ENCODE measurements around the gene ZNF532.
"Not testable (repeated sequence)": the region's sequence is repeated elsewhere in the genome, so short reads cannot be mapped to it uniquely, and the experiment has no call there.

ZNF532 gene

DNA sequence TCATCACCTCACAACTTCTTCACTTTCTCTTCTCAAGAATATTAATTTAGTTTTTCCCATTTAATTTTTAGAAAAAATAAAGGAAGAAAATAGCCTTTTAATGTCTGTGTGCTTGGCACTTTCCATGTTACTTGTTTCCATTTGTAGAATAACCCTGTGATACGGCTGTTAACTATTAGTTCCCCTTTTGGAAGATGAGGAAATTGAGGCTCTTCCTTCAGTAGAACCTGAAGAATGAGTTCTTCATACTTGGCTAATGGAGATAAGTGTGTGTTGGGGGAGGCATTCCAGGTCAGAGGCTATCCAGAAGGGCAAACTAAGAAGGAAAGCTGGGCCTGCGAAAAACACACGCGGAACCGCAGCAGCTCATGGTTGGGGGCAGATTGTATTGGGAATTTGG, 38.3 kb downstream of the ZNF532 start:
- DNase-seq (ENCODE audit: low spot score) = no peak

DNA sequence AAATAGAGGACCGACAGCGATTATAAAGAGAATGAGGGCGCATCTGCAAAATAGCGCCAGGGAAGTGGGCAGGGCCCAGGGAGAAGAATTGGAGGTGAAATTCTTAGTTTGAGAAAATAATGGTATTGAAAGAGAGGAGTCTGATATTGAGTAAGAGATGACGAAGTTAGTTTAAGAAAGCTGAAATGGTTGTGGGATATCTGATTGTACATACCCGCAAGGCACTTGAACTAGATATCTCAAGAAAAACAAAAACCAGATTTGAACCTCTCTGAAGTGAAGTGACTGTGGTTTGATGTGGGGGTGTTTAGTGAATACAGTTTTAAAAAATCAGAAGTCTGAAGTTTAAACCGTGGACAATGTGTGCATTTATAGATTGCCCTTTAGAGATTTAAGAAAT, 38.9 kb downstream of the ZNF532 start:
- DNase-seq (ENCODE audit: low spot score) = no peak

DNA sequence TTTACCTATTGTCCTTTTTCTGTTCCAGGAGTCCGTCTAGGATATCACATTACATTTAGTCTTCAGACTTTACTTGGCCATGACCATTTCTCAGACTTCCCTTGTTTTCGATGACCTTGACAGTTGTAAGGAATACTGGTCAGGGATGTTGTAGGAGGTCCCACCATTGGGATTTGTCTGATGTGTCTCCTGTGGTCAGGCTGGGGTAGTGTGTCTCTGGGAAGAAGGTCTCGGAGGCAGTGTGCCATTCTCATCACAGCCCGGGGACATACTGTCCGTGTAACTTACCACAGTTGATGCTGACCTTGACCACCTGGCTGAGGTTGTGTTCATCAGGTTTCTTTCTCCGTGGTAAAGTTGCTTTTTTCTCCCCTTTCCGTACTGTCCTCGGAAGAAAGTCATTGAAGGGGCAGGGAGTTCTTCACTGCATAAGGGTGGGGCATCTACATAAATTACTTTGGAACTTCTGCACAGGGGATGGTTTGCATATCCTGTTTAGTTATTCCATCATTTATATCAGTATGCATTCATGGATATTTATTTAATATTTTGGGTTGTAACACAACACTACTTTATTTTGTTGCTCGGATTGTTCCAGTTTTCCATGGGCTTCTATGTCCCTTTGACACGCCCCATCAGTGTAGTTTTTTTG, 41.2 kb downstream of the ZNF532 start:
- no peak for DNase-seq (ENCODE audit: low spot score)

DNA sequence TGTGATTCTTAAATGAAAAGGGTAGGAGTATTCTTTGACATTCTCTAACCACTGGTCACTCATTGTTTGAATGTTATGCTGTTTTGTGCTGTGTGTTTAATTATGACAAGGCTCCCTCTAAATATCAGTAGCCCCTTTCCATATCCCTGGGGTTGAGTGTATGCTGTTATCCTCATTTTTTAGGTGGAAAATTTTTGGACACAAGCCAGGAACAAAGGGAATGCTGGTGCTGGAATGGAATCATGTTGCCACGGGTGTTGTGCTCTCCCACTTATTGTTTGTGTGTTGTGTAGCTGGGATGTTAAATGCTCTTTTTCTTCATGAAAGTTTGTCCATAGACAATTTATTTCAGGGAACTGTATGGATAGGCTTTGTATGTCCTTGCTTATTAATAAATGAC, 43.3 kb downstream of the ZNF532 start:
- no peak for DNase-seq (ENCODE audit: low spot score)

DNA sequence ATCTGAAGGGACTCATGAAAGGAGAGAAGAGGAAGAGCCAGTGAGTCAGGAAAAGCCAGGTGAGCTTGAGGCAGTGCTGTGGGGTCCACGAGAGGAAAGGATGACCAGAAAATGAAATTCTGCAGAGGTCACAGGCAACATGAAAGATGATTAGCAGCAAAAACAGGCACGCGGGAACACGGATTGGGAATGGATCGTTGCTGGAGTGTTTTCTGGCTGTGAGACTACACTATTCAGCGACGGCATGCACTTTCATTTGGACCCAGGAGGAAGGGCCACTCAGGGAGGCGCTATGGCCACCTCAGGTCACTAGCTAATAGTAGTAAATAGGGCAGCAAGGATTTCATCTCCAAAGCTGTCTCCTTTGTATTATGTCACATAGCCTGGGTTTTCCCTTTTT, 44.8 kb downstream of the ZNF532 start:
- DNase-seq (ENCODE audit: low spot score) = no peak

DNA sequence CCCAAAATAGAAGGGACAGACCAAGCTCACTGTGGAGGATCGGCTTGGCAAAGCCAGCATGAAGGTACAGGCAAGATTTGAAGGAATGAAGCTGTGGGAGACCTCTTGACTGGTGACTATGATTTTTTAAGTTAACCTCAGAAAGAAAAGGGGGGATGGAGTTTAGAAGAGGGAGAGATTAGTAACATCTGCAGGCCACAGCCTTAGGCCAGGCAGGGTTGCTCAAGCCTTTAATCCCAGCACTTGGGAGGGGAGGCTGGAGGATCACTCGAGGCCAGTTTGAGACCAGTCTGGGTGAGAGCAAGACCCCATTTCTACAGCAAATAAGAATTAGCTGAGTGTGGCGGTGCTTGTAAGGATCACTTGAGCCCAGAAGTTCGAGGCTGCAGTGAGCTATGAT, 46.6 kb downstream of the ZNF532 start:
- no peak for DNase-seq (ENCODE audit: low spot score)

DNA sequence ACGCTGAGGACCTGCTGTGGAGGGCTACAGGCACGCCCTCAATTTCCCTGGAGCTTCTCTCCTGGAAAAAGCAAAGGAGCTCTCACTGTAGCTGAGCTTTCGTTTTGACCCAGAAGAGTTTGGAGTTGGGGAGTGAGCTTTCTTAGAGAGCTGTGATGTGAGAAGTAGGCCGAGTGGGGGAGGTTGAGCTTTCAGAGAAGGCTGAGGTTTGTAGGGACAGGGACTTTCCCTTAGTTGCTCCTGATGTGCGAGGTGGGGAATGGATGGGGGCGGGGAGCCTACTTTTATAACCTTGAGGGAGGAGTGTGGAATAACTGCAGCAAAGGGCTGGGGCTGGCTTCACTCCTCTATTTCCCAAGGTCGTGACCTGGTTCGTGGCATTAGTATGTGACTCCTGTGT, 47.1 kb downstream of the ZNF532 start:
- DNase-seq (ENCODE audit: low spot score) = no peak

DNA sequence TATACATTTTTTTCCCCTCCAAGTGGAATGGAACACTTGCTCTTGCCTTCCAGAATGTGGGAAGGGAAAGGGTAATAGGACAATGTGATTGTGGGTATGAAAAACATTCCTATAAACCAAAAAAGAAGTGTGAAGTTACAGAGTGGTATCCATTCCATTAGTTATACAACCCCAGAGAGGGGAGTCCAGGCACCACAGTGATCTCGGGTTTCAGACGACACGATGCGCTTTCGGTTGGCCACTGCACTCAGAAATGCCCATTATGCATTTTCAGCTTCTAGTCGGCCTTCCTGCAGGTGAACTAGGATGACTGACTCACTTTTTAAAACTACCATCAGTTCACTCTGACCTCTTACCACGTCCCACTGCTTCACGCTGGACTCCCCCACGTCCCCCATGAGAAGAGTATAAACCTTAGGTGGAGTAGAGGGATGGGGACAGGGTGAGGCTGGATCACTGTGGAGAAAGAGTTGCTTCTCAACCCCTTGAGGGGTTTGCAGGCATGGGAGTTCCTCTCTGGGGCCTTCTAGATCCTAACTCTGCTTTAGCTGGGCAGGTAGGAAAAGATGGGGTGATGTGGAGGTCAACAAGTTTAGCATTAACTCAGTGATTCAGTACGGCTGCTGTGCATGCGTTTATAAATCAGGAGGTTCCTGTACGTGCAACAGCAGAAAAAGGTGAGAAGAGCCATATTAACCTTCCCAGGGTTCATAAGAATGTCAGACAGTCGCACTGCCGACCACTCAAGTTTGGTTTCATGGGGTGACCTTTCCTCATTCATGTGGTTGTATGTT, 50.5 kb downstream of the ZNF532 start:
- no peak for DNase-seq (ENCODE audit: low spot score)

DNA sequence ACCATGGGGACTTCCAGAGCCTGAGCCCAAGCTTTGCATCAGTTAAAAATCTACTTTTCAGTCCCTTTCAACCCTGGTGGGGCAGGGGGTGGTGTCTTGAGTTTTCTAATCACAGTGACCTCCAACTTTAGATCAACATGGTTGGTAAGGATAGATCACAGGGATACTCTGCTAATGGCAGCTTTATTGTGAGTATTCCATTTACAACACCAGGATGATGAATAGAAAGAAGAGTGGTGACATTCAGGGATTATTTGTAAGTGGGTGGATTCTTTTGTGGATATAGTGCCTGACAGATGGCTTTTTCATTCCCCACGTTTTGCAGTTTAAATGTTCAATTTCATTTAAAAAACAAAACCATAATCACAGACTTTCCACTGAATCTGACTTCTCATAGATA, 51.3 kb downstream of the ZNF532 start:
- DNase-seq (ENCODE audit: low spot score) = no peak

DNA sequence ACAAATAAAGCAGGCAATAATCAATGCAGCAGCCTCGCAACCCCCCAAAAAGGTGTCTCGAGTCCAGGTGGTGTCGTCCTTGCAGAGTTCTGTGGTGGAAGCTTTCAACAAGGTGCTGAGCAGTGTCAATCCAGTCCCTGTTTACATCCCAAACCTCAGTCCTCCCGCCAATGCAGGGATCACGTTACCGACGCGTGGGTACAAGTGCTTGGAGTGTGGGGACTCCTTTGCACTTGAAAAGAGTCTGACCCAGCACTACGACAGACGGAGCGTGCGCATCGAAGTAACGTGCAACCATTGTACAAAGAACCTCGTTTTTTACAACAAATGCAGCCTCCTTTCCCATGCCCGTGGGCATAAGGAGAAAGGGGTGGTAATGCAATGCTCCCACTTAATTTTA, 55.3 kb downstream of the ZNF532 start:
- DNase-seq (ENCODE audit: low spot score) = not testable (repeated sequence)

DNA sequence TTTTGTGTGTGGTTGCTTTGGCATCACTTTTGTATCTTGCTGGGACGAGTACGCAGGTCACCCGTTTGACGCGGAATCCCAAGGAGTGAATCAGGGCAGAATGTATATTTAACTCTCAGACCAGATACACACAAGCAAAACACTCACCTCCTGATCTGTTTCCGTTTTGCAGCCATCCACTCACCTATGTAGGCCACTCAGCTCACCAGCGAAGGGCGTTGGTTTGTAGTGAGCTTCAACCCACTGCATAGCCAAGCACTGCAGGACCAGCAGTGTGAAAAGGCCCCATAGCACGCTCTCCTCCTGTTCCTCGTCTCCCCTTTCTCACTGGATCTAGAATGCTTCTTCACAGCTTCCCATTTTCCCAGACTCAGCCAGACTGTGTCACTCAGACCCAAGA, 58.3 kb downstream of the ZNF532 start:
- no peak for DNase-seq (ENCODE audit: low spot score)

DNA sequence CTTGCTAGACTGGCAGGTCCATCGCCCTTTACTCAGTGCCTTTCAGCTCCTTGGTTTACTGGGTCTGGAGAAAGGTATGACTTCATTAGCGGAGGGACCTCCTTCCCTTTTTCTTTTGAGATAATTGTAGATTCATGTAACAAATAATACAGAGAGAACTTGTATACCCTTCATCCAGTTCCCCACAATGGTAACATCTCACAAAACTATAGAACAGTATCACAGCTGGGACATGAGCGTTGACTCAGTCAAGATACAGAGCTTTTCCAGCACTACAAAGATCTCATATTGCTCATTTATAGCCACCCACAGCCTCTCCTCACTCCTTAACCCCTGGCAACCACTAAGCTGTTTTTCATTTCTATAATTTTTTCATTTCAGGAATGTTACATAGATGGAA, 59.8 kb downstream of the ZNF532 start:
- no peak for DNase-seq (ENCODE audit: low spot score)

DNA sequence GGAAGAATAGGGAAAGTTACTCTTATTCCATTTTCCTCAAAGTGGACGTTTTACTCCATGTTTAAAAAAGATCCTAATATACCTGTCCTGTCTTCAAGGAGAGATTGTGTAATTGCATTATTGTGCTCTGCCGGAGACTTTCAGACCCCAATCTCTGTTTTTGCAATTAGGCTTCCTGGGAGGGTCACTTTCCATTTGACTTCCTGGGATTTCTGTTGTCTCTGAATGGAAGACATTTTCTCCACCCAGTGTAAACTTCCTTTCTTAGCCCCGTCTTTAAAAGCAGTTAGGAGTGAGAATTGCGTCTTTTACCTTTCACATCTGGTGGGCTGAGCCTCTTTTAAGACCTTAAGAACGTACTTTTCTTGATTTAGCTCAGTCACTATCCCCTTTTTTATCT, 63.0 kb downstream of the ZNF532 start:
- no peak for DNase-seq (ENCODE audit: low spot score)

DNA sequence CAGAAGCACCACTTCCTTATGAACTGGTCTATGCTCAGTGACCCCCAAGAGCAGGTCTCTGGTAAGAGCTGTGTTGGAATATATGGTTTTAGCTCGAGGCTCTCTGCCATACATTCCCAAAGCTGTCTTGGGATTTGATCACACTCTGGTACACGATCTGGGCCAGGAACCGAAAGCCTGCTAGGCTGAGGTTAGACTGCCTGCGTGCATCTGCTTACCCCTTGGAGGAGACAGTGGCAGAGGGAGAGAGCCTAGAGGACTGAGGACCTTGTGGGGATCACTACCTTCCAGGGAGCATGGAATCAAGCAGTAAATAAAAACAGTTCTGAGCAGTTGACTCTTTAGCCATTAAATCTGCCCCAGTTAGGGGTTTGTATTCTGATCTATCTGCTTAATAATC, 63.7 kb downstream of the ZNF532 start:
- DNase-seq (ENCODE audit: low spot score) = no peak

DNA sequence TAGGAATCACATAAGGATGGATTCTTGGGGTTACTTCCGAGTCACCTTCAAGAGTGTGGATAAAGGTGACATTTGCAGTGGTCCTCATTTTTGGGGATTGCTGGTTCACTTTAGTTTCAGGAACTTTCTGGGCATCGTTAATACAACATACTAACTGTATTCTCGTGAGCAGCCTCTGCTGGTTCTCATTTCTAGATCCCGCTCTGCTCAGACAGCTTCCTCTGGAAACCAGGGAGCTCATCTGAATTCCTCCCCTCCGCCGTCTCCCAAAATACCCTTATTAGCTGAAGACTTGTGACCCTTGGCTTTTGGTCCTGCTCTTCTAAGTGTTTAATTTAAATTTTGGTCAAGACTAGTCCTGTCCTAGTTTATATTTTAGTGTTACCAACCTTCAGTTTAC, 64.5 kb downstream of the ZNF532 start:
- no peak for DNase-seq (ENCODE audit: low spot score)

DNA sequence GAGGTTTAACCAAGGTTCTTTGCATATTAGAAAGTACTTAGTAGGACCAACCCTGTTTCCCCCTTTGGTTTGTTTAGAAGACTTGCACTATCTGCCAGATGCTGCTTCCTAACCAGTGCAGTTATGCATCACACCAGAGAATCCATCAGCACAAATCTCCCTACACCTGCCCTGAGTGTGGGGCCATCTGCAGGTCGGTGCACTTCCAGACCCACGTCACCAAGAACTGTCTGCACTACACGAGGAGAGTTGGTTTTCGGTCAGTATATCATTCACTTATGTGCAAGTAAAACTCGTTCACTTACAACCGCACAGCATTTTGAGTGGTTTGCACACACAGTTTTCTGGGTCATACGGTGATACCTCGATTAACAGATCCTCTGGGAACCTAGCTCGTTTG, 69.7 kb downstream of the ZNF532 start:
- DNase-seq (ENCODE audit: low spot score) = no peak

DNA sequence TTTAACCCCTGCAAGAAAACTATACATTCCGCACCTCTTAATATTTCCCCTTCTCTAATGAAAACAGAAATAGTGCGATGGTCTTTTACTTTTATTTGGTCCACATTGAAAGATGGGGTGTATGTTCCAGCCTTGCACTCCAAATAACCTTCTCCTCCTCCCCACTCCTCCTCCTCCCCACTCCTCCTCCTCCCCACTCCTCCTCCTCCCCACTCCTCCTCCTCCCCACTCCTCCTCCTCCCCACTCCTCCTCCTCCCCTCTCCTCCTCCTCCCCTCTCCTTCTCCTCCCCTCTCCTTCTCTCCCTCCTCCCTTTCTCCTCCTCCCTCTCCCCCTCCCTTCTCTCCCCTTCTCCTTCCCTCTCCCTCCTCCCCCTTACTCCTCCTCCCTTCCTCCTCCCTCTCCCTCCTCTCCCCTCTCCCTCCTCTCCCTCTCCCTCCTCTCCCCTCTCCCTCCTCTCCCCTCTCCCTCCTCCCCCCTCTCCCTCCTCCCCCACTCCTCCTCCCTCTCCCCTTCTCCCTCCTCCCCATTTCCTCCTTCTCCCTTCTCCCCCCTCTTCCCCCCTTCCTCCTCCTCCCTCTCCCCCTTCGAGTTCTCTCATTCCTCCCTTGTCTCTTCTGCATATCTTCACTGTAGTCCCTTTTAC, 70.4 kb downstream of the ZNF532 start:
- no peak for DNase-seq (ENCODE audit: low spot score)

DNA sequence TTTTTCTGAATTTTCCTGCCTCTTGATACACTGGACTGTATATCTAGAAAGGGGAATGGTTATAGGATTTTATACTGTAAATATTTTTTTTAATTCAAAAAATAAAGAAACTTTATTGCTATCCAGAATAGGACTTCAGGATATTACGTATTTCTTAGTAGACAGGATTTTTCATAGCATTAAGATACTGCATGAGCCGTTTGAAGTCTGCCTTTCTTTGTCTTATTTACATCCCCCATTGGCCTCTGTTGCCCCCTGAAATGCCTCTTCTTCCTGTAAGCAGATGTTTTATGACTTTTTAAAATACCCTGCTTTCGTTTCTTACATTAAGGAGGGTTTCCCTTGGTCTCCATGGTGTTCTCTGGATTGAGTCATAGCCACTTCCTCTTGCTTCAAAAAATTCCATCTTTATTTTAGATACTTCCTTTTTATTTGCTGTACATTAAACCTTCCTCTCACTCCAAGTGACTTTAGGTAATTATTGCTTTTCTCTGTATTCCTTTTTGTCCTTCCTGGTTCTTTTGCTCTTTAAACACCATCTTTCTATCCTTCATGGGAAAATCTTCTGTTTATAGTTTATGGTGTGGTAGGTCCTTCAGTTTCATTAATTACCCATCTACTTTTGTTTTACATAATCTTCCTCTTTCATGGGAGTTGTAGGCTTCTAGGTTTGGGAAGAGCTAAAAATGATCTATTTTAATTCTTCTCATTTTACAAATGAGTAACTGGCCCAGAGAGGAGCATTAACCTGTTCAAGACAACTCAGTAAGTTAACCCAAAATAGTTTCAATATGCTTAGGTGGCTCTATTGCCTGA, 72.6 kb downstream of the ZNF532 start:
- no peak for DNase-seq (ENCODE audit: low spot score)

DNA sequence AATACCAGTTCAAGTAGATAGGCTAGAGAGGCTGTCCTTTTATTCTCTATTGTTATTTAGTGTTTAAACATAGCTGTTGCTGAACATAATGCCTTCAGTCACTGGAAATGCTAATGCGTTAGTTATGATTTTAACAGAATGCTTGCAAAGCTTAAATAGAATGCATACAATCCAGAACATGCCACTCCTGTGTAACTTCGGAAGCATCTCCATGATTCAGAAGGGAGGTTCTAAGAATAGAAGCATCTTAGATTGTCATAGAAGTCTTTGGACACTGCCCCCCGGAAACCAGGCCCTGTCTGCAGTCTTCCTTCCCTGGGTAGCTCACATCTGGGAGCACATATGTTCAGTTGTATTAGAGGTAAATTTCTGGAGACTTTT, 73.2 kb downstream of the ZNF532 start:
- no peak for DNase-seq (ENCODE audit: low spot score)

DNA sequence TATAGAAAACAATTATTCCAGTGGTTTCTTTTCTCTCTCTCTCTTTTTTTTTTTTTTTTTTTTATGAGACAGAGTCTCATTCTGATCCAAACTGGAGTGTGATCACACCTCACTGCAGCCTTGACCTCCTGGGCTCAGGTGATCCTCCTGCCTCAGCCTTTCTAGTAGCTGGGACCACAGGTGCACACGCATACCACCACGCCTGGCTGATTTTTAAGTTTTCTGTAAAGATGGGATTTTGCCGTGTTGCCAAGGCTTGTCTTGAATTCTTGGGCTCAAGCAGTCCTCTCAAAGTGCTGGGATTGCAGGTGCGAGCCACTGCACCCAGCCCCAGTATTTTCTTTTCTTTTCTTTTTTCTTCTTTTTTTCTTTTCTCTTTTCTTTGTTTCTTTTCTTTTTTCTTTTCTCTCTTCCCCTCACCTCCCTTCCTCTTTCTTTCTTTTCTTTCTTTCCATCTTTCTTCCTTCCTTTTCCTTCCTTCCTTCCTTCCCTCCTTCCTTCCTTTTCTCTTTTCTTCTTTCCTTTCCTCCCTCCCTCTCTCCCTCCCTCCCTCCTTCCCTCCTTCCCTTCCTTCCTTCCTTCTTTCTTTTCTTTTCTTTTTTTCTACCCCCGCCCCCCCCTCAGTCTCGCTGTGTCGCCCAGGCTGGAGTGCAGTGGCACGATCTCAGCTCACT, 76.9 kb downstream of the ZNF532 start:
- no peak for DNase-seq (ENCODE audit: low spot score)

DNA sequence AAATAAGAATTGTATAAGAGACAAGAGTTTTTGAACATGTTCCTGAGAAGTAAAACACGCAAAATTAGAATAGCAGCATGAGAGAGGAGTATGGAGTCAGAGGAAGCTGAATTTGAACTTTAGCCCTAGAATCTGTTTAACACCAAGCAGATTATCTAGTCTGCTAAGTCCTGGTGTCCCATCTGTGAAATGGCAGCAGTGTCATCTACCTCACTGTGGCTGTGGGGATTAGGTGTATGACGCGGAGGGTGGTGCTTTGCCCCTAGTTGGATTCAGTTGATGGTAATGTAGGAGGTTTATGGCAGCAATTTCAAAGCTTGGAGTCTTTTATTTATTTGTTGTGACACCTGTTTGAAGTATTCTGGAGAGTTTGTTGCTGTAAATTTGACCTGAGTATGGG, 79.2 kb downstream of the ZNF532 start:
- no peak for DNase-seq (ENCODE audit: low spot score)

DNA sequence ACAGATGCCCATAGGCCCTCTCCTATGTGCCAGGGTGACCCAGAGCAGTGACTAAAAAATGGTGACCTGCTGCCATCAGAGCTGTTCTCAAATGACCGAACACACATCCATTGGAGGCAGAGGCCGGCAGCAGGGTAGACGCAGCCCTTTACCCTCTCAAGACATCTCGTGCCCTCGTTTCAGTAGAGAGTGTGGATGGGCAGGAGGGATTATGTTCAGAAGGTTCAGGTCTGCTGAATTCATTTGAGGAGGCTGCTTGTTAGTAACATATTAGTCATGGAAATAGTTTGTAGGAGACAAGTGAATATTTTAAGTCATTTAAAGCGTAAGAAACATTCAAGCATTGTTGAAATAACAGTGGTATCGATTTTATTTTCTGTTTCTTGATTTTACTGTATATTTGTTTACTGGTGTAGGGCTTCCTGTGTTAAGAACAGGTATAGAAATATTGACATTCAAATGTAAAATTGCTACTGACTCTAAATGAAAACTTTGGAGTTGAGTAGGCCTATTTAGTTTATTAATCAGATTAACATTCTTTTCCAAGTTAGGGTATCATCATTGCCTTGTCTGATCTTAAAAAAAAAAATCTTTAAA, 82.6 kb downstream of the ZNF532 start:
- DNase-seq (ENCODE audit: low spot score) = no peak
